Left ventricle myocardium inferior (tissue), 1 donor: Measurements from ENCODE around the gene SPINK4. TPM values are rescaled to one million over a fixed set of nuclear protein-coding genes. Genes with fewer than 3 reads are reported as not detected.

Experiments used
- DNase-seq: peaks from one replicate; pipeline ENCODE4 v3.0.0-alpha.2; 2020
- H3K27ac ChIP-seq: fragments of 200-600 bp; replicated peaks from 2 replicates; pipeline ENCODE4 v1.8.0; 2021
- H3K27me3 ChIP-seq: fragments of 200-600 bp; 2 replicates; pipeline ENCODE4 v1.8.0; 2021; ENCODE audit warnings: low read depth
- H3K36me3 ChIP-seq: fragments of 200-600 bp; 2 replicates; pipeline ENCODE4 v1.8.0; 2021
- H3K4me1 ChIP-seq: fragments of 200-600 bp; 2 replicates; pipeline ENCODE4 v1.8.0; 2021
- H3K4me3 ChIP-seq: fragments of 200-600 bp; 2 replicates; pipeline ENCODE4 v1.8.0; 2021; ENCODE audit warnings: mild to moderate bottlenecking, moderate library complexity
- H3K9me3 ChIP-seq: fragments of 200-600 bp; replicated peaks from 2 replicates; pipeline ENCODE4 v1.8.0; 2021
- intact Hi-C: fragments of 100-400 bp; cut with micrococcal nuclease; formaldehyde crosslinking; loops from one replicate; pipeline ENCODE4 v1.11.0; 2022
- total RNA-seq: library from RNA; stranded (reverse); fragmentation: NEBNext Ultra II Directional; extraction: Animal tissue kit (Norgen Biotek cat#: 25700); gene quantifications from one replicate; pipeline ENCODE4 v1.2.1, GENCODE V29; 2021
- TF ChIP-seq, protein P1 (sequence below): fragments of 200-600 bp; IDR thresholded peaks from 2 replicates; pipeline ENCODE4 v1.8.0; 2021; ENCODE audit warnings: antibody characterized with exemption, mild to moderate bottlenecking, borderline replicate concordance
- donor health status: DM: no; HTN: yes; CAD: no; lungs with severe emphysema.

The SPINK4 gene
- total RNA-seq, 1 donor from 2014 or later: not detected

DNA sequence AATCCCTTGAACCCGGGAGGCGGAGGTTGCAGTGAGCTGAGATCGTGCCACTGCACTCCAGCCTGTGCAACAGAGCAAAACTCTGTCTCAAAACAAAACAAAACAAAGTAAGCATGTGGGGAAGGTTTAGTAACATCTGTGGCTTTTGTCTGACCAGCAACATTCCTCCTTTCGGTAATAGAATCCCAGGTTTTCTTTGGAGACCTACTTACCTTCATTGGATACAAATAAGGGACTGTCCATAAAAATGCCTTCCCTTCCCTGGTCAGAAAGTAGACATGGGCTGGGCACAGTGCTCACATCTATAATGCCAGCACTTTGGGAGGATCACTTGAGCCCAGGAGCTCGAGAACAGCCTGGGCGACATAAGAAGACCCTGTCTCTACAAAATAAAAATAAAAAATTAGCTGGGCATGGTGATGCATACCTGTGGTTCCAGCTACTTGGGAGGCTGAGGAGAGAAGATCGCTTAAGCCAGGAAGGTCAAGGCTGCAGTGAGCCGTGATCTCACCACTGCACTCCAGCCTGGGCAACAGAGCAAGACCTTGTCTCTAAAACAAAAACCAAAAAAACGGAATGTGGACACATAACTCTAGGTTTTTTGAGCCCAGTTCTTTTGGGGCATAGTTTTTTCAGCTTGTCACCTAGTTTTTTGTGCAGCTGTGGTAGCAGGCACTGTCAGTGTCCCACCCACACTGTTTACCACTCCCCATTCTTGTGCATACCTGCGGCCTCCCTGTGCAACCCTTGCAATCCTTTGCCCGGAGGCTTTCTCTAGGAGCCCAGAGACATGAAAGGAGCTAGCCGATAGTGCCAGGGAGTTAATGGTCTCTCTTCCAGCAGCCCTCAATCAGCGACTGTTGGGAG, 9.0 kb upstream of the SPINK4 start:
- no peak overlapping the region for H3K4me3 ChIP-seq
- no peak for DNase-seq
- intact Hi-C loops: no loop called here
- peaks cover 4% of the 10 kb centered on the region for H3K27me3 ChIP-seq
- TF ChIP-seq, protein P1, sequence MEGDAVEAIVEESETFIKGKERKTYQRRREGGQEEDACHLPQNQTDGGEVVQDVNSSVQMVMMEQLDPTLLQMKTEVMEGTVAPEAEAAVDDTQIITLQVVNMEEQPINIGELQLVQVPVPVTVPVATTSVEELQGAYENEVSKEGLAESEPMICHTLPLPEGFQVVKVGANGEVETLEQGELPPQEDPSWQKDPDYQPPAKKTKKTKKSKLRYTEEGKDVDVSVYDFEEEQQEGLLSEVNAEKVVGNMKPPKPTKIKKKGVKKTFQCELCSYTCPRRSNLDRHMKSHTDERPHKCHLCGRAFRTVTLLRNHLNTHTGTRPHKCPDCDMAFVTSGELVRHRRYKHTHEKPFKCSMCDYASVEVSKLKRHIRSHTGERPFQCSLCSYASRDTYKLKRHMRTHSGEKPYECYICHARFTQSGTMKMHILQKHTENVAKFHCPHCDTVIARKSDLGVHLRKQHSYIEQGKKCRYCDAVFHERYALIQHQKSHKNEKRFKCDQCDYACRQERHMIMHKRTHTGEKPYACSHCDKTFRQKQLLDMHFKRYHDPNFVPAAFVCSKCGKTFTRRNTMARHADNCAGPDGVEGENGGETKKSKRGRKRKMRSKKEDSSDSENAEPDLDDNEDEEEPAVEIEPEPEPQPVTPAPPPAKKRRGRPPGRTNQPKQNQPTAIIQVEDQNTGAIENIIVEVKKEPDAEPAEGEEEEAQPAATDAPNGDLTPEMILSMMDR: no peak
- no peak overlapping the region for H3K27ac ChIP-seq
- H3K9me3 ChIP-seq: no peaks in the 10 kb centered on the region
- no peaks in the 10 kb centered on the region for H3K36me3 ChIP-seq
- no peaks in the 10 kb centered on the region for H3K4me1 ChIP-seq

DNA sequence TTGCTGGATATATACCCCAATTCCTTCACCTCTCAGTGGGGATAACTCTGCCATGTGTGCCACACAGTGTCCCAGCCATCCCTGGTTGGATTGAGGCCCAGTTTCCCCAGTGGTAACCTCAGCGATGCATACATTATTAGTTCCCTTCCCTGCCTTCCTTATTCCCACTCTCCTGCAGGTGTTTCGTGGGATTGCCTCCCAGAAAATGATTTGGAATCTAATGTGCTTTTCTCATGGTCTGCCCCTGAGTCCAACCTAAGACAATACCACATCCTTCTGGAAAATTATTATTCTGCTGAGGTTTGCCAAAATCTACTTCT, 8.4 kb upstream of the SPINK4 start:
- TF ChIP-seq, protein P1: no peak
- H3K36me3 ChIP-seq: no peaks in the 10 kb centered on the region

DNA sequence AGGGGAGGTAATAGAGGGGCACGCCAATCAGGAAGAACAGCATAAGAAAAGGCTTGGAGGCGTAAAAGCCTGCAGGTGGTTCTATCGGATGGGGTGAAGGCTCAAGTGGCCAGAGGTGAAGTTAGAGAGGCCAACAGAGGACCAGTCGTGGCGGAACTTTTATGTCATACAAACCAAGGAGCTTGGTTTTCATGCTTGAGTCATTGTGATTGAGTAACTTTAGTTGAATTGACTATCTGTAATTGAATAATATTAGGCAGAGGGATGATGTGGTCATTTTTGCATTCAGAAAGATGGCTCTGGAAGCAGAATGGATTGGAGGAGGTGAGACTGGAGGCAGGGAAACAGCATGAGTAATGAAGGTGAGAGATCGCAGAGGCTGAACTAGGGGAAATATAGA, 7.2 kb upstream of the SPINK4 start:
- TF ChIP-seq, protein P1: no peak
- Histone ChIP-seq H3K9me3 (no peaks in the 10 kb centered on the region), H3K36me3 (no peaks in the 10 kb centered on the region), H3K27me3 (peaks cover 4% of the 10 kb centered on the region), H3K4me1 (no peaks in the 10 kb centered on the region), H3K4me3 (no peak overlapping the region), H3K27ac (no peak overlapping the region)
- DNase-seq: no peak
- intact Hi-C loops: no loop called here

More for the DNA sequence above, 8.4 kb upstream of the SPINK4 start:
- Histone ChIP-seq H3K27ac (no peak overlapping the region), H3K4me1 (no peaks in the 10 kb centered on the region), H3K4me3 (no peak overlapping the region), H3K27me3 (peaks cover 4% of the 10 kb centered on the region), H3K9me3 (no peaks in the 10 kb centered on the region)
- intact Hi-C loops: no loop called here
- no peak for DNase-seq

DNA sequence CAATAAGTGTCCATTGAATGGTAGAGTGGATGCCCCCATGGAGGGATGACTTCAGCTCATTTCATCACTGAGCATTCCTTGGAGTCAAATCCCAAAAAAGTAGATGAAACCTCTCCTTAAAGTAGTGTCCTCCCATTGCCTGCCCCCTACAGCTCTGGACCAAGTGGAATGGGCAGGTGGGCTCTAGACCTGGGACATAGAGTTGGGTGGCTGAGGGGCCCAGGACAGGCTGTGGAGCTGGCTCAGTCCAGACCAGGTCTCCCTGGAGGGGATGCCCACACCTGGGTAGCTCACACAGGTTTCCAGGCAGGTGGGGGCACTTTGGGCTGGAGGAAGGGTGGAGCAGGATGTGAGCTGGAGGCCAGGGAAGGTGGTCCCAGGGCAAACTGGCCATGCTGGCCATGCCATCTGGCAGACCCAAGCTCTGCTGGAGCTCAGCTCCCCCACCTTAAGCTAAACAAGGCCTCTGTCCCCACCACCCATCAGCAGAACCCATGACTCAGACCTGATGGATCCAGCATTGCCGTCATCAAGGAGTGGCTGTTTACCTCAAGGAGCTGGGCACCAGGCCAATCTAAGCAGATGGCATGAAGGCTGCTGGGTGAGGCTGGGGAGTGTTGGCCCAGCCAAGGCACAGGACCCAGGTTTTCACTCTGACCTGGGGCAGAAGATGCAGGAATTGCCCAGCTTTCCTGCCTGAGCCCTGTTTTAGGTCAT, 6.2 kb upstream of the SPINK4 start:
- DNase-seq: no peak
- no peaks in the 10 kb centered on the region for H3K4me1 ChIP-seq
- intact Hi-C loops: no loop called here
- no peaks in the 10 kb centered on the region for H3K36me3 ChIP-seq
- TF ChIP-seq, protein P1: no peak
- no peak overlapping the region for H3K4me3 ChIP-seq
- no peaks in the 10 kb centered on the region for H3K9me3 ChIP-seq
- no peak overlapping the region for H3K27ac ChIP-seq
- peaks cover 4% of the 10 kb centered on the region for H3K27me3 ChIP-seq

DNA sequence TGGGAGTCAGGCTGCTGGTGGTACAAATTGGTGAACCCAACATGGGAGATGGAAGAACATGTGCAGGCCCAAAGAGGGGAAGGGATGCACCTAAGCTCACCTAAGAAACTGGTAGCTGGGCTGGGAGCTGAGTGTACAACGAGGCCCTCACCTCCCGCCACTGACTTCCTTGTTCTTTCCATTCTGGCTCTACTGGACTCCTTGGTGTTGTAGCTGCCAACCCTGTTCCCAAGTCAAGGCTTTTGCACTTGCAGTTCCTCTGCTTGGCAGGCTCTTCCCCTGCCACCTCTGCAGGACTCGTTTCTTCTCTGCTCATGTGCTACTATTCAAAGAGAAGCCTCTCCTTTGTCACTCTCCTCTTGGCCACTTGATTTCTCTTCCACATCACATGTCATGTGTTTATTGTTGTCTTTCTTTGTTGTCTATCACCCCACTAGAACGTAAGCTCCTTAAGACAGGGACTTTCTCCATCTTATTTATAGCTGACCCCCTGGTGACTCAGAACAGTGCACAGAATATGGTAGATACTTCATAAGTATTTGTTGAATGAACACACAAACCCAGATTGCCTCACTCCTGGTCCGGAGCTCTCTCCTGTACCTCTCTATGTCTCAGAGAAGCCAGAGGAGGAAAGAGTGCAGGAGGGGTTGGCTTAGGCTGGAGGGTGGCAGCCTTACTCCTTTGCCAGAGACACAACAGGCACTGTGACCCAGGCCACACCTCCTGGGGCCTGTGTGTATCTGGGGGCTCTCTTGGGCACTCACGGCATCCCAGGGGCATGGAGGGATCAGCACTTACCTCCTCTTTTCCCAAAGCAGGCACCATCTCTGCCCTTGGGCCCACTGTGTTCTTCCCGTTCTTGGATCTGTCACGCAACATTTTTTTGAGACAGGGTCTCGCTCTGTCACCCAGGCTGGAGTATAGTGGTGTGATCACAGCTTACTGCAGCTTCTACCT, 5.2 kb upstream of the SPINK4 start:
- Histone ChIP-seq H3K4me1 (peaks cover 6% of the 10 kb centered on the region), H3K27ac (no peak overlapping the region)
- intact Hi-C loops: no loop called here

More for the DNA sequence above, 5.2 kb upstream of the SPINK4 start:
- Histone ChIP-seq H3K27me3 (peaks cover 4% of the 10 kb centered on the region), H3K36me3 (no peaks in the 10 kb centered on the region), H3K4me3 (no peak overlapping the region), H3K9me3 (no peaks in the 10 kb centered on the region)
- TF ChIP-seq, protein P1: no peak
- no peak for DNase-seq
